HCT116 (cell line): ENCODE measurements around the gene NIBAN1. TPM values are rescaled to one million over a fixed set of nuclear protein-coding genes. Genes with fewer than 3 reads are reported as not detected.
A peak's percentile ranks its signal among the peaks of the same experiment; 100 is the strongest.

ENCODE experiments used
- ATAC-seq: fragments of 200-7000 bp; cut with Tn5 transposase; 2 replicates; pipeline ENCODE4 v1.9.1; 2020; ENCODE audit warnings: mild to moderate bottlenecking, moderate library complexity
- BruUV-seq: library from RNA; stranded (reverse); fragments of 400-500 nt; replicated peaks from 2 replicates; lab custom pipeline; 2021; lab: Mats Ljungman, UMichigan
- CTCF ChIA-PET: fragments of 300-600 bp; sonication (Branson Sonifier 250); formaldehyde crosslinking; loops from one replicate; lab custom pipeline; 2021; ENCODE audit warnings: antibody characterized with exemption; lab: Charles Lee
- POLR2A ChIA-PET: fragments of 300-600, 350-600 bp; sonication (Branson Sonifier 250); formaldehyde crosslinking; loops from one replicate; lab custom pipeline; 2021; ENCODE audit warnings: antibody characterized with exemption; lab: Charles Lee
- RAD21 ChIA-PET, 2 experiments: fragments of 300-600 bp; sonication (Branson Sonifier 250); formaldehyde crosslinking; loops; one replicate each; lab custom pipeline; 2023; ENCODE audit warnings: low total read pairs in 2 of 2; ENCODE audit not compliant: uncharacterized antibody in 2 of 2, unreplicated experiment in 2 of 2, low non-redundant PET in 1 of 2; lab: Charles Lee
- DNase-seq: peaks from one replicate; pipeline ENCODE4 v3.0.0-alpha.2; 2010; ENCODE audit warnings: low read depth, low spot score
- H2AFZ ChIP-seq: fragments of 200-600 bp; shearing (Covaris generic), sonication (generic); 2 replicates; pipeline ENCODE4 v1.6.1; 2017; ENCODE audit warnings: low read depth, mixed run types, mixed read lengths, antibody characterized with exemption, low read length; ENCODE audit not compliant: poor library complexity, severe bottlenecking
- H3K27ac ChIP-seq: 2 replicates; pipeline ENCODE4 v1.5.1; 2012; ENCODE audit warnings: low read depth, low read length
- H3K27me3 ChIP-seq: fragments of 200-600 bp; sonication (generic); 2 replicates; pipeline ENCODE4 v1.6.1; 2016; ENCODE audit warnings: mixed run types, low read length, mixed read lengths; ENCODE audit not compliant: insufficient read depth
- H3K36me3 ChIP-seq, 2 experiments: fragments of 200-500 bp in 1 of 2; fragments of 200-600 bp in 1 of 2; sonication (Bioruptor generic) in 1 of 2; sonication (generic) in 1 of 2; 2 replicates each; pipeline versions ENCODE4 v1.5.1 to v1.6.1; 2014 to 2016; ENCODE audit warnings: low read length in 2 of 2, inconsistent platforms in 1 of 2, mixed read lengths in 1 of 2, mixed run types in 1 of 2; ENCODE audit not compliant: insufficient read depth in 2 of 2, control insufficient read depth in 1 of 2
- H3K4me1 ChIP-seq, 2 experiments: fragments of 200-600 bp in 1 of 2; sonication (generic) in 1 of 2; 2 replicates each; pipeline versions ENCODE4 v1.5.1 to v1.6.1; 2012 to 2017; ENCODE audit warnings: low read length in 2 of 2, inconsistent platforms in 1 of 2, mild to moderate bottlenecking in 1 of 2, mixed read lengths in 1 of 2, mixed run types in 1 of 2, moderate library complexity in 1 of 2; ENCODE audit not compliant: insufficient read depth in 2 of 2, control insufficient read depth in 1 of 2
- H3K4me2 ChIP-seq: fragments of 200-600 bp; sonication (generic); 2 replicates; pipeline ENCODE4 v1.6.1; 2017; ENCODE audit warnings: mixed run types, low read length, mixed read lengths
- H3K4me3 ChIP-seq, 2 experiments: fragments of 200-600 bp in 1 of 2; sonication (generic) in 1 of 2; replicated peaks in 1 of 2; 2 replicates each; pipeline ENCODE4 v1.5.1; 2011 to 2016; ENCODE audit warnings: low read length in 2 of 2, control low read depth in 1 of 2, low read depth in 1 of 2, mild to moderate bottlenecking in 1 of 2, mixed read lengths in 1 of 2, mixed run types in 1 of 2
- H3K79me2 ChIP-seq: fragments of 200-600 bp; sonication (generic); 2 replicates; pipeline ENCODE4 v1.6.1; 2017; ENCODE audit warnings: mild to moderate bottlenecking, mixed run types, low read length, moderate library complexity, mixed read lengths; ENCODE audit not compliant: insufficient read depth
- H3K9ac ChIP-seq: fragments of 200-600 bp; sonication (generic); 2 replicates; pipeline ENCODE4 v1.6.1; 2016; ENCODE audit warnings: low read length, mixed read lengths
- H3K9me2 ChIP-seq: fragments of 200-600 bp; sonication (generic), shearing (Covaris generic); 2 replicates; pipeline ENCODE4 v1.6.1; 2017; ENCODE audit warnings: mixed run types, mild to moderate bottlenecking, moderate library complexity; ENCODE audit not compliant: insufficient read depth
- H3K9me3 ChIP-seq, 2 experiments: fragments of 200-500 bp in 1 of 2; fragments of 200-600 bp in 1 of 2; sonication (Bioruptor generic) in 1 of 2; sonication (generic) in 1 of 2; 2 replicates each; pipeline ENCODE4 v1.6.1; 2014 to 2017; ENCODE audit warnings: low read length in 2 of 2, mixed read lengths in 2 of 2, inconsistent platforms in 1 of 2, low read depth in 1 of 2, mild to moderate bottlenecking in 1 of 2, mixed run types in 1 of 2, moderate library complexity in 1 of 2; ENCODE audit not compliant: control insufficient read depth in 1 of 2, insufficient read depth in 1 of 2
- H4K20me1 ChIP-seq: fragments of 200-600 bp; sonication (generic), shearing (Covaris generic); 2 replicates; pipeline ENCODE4 v1.6.1; 2017; ENCODE audit warnings: mixed run types, mild to moderate bottlenecking, moderate library complexity; ENCODE audit not compliant: insufficient read depth
- CEBPB ChIP-seq: IDR thresholded peaks from 2 replicates; pipeline ENCODE4 v1.6.1; 2012; ENCODE audit warnings: low read depth
- EGR1 ChIP-seq: IDR thresholded peaks from 2 replicates; pipeline ENCODE4 v1.6.1; 2012; ENCODE audit warnings: low read depth
- ELF1 ChIP-seq: IDR thresholded peaks from 2 replicates; pipeline ENCODE4 v1.6.1; 2012; ENCODE audit warnings: low read depth, borderline replicate concordance
- EZH2 ChIP-seq: fragments of 200-600 bp; sonication (generic); IDR thresholded peaks from 2 replicates; pipeline ENCODE4 v1.6.1; 2017; ENCODE audit warnings: antibody characterized with exemption, mixed run types
- POLR2A ChIP-seq: IDR thresholded peaks from 2 replicates; pipeline ENCODE4 v1.7.0; 2011; ENCODE audit warnings: borderline replicate concordance; ENCODE audit not compliant: insufficient read depth, insufficient read length; ENCODE audit errors: extremely low read depth
- POLR2AphosphoS5 ChIP-seq: IDR thresholded peaks from 2 replicates; pipeline ENCODE4 v1.6.1; 2011; ENCODE audit warnings: mild to moderate bottlenecking, low read depth, low read length, moderate library complexity
- ZFX ChIP-seq: fragments of 450-650 bp; IDR thresholded peaks from 2 replicates; pipeline ENCODE4 v1.6.1; 2017
- intact Hi-C: fragments of 100-400 bp; cut with micrococcal nuclease; formaldehyde crosslinking; loops from 2 replicates; pipeline ENCODE4 v1.10.0; 2022
- total RNA-seq: library from RNA; stranded (reverse); gene quantifications from one replicate; pipeline ENCODE4 v1.2.1, GENCODE V29; 2021; ENCODE audit not compliant: unreplicated experiment
- TF ChIP-seq, protein P1 (sequence below): IDR thresholded peaks from 2 replicates; pipeline ENCODE4 v1.6.1; 2012
- TF ChIP-seq, protein P2 (sequence below), 3 experiments: fragments of 200-600 bp in 1 of 3; sonication (generic) in 1 of 3; IDR thresholded peaks in 2 of 3; conservative IDR thresholded peaks in 1 of 3; 2 replicates each; pipeline ENCODE4 v1.5.1; 2012 to 2017; ENCODE audit warnings: low read depth in 2 of 3, low read length in 2 of 3, antibody characterized with exemption in 1 of 3, borderline replicate concordance in 1 of 3, control low read depth in 1 of 3, mild to moderate bottlenecking in 1 of 3, mixed read lengths in 1 of 3, mixed run types in 1 of 3, moderate library complexity in 1 of 3; ENCODE audit not compliant: insufficient read depth in 1 of 3

The NIBAN1 gene
- total RNA-seq, 1 experiment from 2014 or later: 10.3 TPM

DNA sequence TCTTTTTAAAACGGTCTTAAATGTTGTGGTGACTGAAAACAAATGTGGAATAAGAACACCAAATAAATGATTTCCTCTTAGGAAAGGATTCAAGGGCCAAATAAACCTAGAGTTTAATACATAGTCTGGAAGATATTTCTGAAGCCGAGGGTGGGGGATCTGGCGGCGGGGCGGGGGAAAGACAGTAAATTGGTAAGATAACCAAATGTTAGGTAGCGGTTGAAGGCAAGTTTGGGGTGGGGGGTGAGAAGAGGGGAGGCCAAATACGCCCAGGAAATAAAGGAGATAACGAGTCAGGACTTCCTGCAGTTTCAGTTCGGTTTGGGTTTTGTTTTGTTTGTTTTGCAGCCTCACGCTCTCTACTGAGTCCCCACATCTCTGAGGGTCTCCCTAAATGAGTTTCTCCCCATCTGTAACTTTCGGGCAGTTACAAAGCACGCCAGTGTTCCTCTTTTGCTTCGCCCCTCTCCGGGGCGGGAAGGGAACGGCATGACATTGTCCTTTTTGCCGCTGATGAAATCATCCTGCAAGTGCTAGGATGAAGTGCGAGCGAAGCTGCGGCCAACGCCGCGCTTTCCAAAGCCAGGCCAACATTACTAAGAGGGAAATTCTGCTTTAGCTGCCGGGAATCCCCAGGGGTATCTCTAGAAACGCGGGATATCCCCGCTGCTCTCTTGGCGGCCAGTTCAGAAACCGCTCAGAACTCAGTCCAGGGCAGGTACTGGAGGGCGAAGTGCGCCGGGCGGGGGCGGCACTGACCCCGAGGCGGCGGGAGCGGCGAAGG is 844 bp downstream of the NIBAN1 start:
- Histone ChIP-seq H3K4me1 (peaks cover 0 to 5% of the 10 kb centered on the region in 2 experiments; a peak in 1 of 4 replicates), H3K27ac (peak overlapping the region; percentile 14; the same call in 1 of the 2 replicates), H3K4me3 (peak overlapping the region; percentile 40 to 62), H3K36me3 (no peaks in the 10 kb centered on the region), H3K79me2 (no peaks in the 10 kb centered on the region), H3K27me3 (no peaks in the 10 kb centered on the region), H2AFZ (no peak overlapping the region), H3K4me2 (peak overlapping the region; percentile 89), H4K20me1 (no peaks in the 10 kb centered on the region), H3K9ac (peak overlapping the region; percentile 55), H3K9me2 (no peaks in the 10 kb centered on the region), H3K9me3 (no peaks in the 10 kb centered on the region)
- BruUV-seq: no TSS peak
- intact Hi-C loops: loop anchor here (1.0 kb wide), 1 partner anchor 42 kb away; no protein-coding TSS in a partner anchor
- TF ChIP-seq EGR1 (peak; percentile 44; the same call in 1 of the 2 replicates), ZFX (no peak), POLR2AphosphoS5 (no peak), CEBPB (peak; percentile 39; the same call in 1 of the 2 replicates)
- TF ChIP-seq, protein P1, sequence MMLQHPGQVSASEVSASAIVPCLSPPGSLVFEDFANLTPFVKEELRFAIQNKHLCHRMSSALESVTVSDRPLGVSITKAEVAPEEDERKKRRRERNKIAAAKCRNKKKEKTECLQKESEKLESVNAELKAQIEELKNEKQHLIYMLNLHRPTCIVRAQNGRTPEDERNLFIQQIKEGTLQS: no peak
- ChIA-PET POLR2A (interaction anchor here (1.5 kb wide), 1 partner anchor 15 kb away, joined by 4 read pairs; no protein-coding TSS in a partner anchor), CTCF (interaction anchor here (1.0 kb wide), 1 partner anchor 168 kb away, joined by 3 read pairs; no protein-coding TSS in a partner anchor), RAD21 (no interaction called here)
- no peak for DNase-seq
- peak; percentile 73 for ATAC-seq

- BruUV-seq: TSS peak; percentile 58
- ATAC-seq: no peak
- Histone ChIP-seq H4K20me1 (no peaks in the 10 kb centered on the region), H3K4me3 (no peak overlapping the region)
- ChIA-PET RAD21 (no interaction called here), CTCF (no interaction called here)
- no peak for TF ChIP-seq POLR2A
- TF ChIP-seq, protein P1: no peak
- no peak for TF ChIP-seq ELF1
- no peak for TF ChIP-seq EGR1
- no peak for TF ChIP-seq EZH2
- TF ChIP-seq, protein P2, sequence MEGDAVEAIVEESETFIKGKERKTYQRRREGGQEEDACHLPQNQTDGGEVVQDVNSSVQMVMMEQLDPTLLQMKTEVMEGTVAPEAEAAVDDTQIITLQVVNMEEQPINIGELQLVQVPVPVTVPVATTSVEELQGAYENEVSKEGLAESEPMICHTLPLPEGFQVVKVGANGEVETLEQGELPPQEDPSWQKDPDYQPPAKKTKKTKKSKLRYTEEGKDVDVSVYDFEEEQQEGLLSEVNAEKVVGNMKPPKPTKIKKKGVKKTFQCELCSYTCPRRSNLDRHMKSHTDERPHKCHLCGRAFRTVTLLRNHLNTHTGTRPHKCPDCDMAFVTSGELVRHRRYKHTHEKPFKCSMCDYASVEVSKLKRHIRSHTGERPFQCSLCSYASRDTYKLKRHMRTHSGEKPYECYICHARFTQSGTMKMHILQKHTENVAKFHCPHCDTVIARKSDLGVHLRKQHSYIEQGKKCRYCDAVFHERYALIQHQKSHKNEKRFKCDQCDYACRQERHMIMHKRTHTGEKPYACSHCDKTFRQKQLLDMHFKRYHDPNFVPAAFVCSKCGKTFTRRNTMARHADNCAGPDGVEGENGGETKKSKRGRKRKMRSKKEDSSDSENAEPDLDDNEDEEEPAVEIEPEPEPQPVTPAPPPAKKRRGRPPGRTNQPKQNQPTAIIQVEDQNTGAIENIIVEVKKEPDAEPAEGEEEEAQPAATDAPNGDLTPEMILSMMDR (IDR thresholded peaks at IDR 0.05 in 2 of 3, conservative IDR thresholded peaks at IDR 0.05 in 1 of 3; ENCODE audit: borderline replicate concordance in 1 of 3, insufficient read depth in 1 of 3, low read depth in 2 of 3, low read length in 2 of 3): no peak
- TF ChIP-seq, all 23 proteins: peak for 0
- no peak overlapping the region for H3K9ac ChIP-seq
- no peaks in the 10 kb centered on the region for H3K79me2 ChIP-seq
- H3K27me3 ChIP-seq: no peaks in the 10 kb centered on the region
- intact Hi-C loops: loop anchor here (1.0 kb wide), 1 partner anchor 43 kb away; no protein-coding TSS in a partner anchor
- H3K4me2 ChIP-seq: no peak overlapping the region
- H2AFZ ChIP-seq: no peak overlapping the region
- no peaks in the 10 kb centered on the region for H3K9me3 ChIP-seq
- POLR2A ChIA-PET: no interaction called here
- H3K36me3 ChIP-seq: no peaks in the 10 kb centered on the region
- H3K9me2 ChIP-seq: no peaks in the 10 kb centered on the region
- no peak overlapping the region for H3K27ac ChIP-seq
- no peak for DNase-seq
- peaks cover 0 to 5% of the 10 kb centered on the region in 2 experiments; a peak in 1 of 4 replicates for H3K4me1 ChIP-seq
Measured at GRCh38 chr1:184972315-184973055, 1.8 kb downstream of the NIBAN1 start.
